Effector memory CD8-positive, alpha-beta T cell (primary cell): ENCODE results near the gene STEAP2.

Source experiments
- ATAC-seq: fragments of 150-1000 bp; cut with Tn5 transposase; replicated peaks from 2 replicates; pipeline ENCODE4 v1.10.0; 2021; ENCODE audit warnings: mild to moderate bottlenecking, moderate library complexity
- DNase-seq, 3 experiments: peaks; one replicate each; pipeline ENCODE4 v3.0.0; 2021
- H3K27ac Mint-ChIP-seq, 2 donors: one replicate each; pipeline ENCODE4 v1.8.0; 2022; ENCODE audit warnings: mild to moderate bottlenecking in 2 of 2, mixed read lengths in 2 of 2, moderate library complexity in 2 of 2
- H3K27me3 Mint-ChIP-seq, 2 donors: one replicate each; pipeline ENCODE4 v1.8.0; 2022; ENCODE audit warnings: mixed read lengths in 2 of 2
- H3K36me3 Mint-ChIP-seq: one replicate; pipeline ENCODE4 v1.8.0; 2022; ENCODE audit warnings: mild to moderate bottlenecking, moderate library complexity, mixed read lengths; ENCODE audit not compliant: insufficient read depth
- H3K4me1 Mint-ChIP-seq, 2 donors: one replicate each; pipeline ENCODE4 v1.8.0; 2022; ENCODE audit warnings: low read depth in 2 of 2, mixed read lengths in 2 of 2
- H3K4me3 Mint-ChIP-seq, 2 donors: one replicate each; pipeline ENCODE4 v1.8.0; 2022; ENCODE audit warnings: mild to moderate bottlenecking in 2 of 2, mixed read lengths in 2 of 2, moderate library complexity in 2 of 2
- H3K9me3 Mint-ChIP-seq, 2 donors: one replicate each; pipeline ENCODE4 v1.8.0; 2022; ENCODE audit warnings: mixed read lengths in 2 of 2

Gene STEAP2

GRCh38 chr7:90276033-90276728 lies 64.6 kb downstream of the STEAP2 start:
- ATAC-seq = no peak
- Mint-ChIP-seq H3K4me1 (no peaks in the 10 kb centered on the region), H3K27ac (no peak overlapping the region), H3K36me3 (no peaks in the 10 kb centered on the region), H3K4me3 (no peak overlapping the region), H3K27me3 (peaks cover 0 to under 1% of the 10 kb centered on the region in 2 donors), H3K9me3 (no peaks in the 10 kb centered on the region)
- DNase-seq = no peak
